DMS79 (cell line): ENCODE measurements around the gene CCDC47.
"Not testable (repeated sequence)": the region's sequence is repeated elsewhere in the genome, so short reads cannot be mapped to it uniquely, and the experiment has no call there.

ENCODE experiments used
- DNase-seq: peaks from one replicate; lab custom pipeline; 2025; lab: John Stamatoyannopoulos, UW

The CCDC47 gene

GRCh38 chr17:63773272-63774140 is at the start of gene CCDC47:
Gene CCDC47 (minus strand): TSS chr17:63773597. CDS start chr17:63766175, 7,422 bp downstream.
- peak; percentile 87 for DNase-seq

GRCh38 chr17:63822537-63822936 is 49.1 kb upstream of the CCDC47 start:
- DNase-seq: no peak

DNA sequence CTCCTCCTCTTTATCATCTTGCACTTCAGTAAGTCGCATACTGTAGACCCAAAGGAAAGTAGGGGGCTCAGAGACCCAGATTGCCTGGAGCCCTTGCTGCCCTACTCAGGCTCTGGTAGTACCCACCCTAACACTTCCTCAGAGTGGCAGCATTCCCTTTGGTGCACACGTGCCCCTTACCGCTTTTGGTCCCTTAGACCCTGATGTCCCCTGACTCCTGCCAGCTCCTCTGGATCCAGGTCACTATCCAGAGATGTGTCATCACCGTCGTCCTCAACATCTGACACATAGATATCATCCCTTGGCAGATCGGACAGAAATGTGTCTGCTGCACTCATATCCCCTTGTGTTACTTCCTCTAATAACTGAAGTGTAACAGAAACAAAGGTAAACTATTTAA is 48.4 kb upstream of the CCDC47 start:
- DNase-seq: no peak

DNA sequence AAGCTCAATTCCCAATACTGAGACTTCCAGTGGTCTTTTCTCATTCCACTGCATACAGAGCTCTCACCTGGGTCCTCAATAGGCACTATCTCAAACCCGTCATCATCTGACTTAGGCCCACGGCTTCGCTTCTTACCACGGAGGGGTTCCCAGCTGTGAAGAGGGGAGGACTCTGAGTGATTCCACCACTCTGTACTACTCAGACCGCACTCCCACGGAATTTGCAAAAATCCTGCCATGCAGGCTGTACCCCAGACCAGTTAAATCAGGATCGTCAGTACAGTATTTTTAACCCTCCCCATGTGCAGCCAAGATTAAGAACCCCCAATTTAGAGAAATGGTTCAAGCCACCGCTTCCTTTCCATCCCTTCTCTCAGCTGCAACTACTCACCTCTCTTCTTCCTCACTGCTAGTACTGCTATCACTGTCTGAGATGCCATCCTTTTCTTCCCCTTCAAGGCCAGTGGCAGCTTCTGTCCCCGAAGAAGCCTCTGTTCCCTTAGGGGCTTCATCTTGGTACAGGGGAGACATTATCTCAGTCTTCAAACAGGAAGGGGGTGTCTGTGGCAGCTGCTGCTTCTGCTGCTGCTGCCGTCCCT is 47.7 kb upstream of the CCDC47 start:
- DNase-seq: no peak

DNA sequence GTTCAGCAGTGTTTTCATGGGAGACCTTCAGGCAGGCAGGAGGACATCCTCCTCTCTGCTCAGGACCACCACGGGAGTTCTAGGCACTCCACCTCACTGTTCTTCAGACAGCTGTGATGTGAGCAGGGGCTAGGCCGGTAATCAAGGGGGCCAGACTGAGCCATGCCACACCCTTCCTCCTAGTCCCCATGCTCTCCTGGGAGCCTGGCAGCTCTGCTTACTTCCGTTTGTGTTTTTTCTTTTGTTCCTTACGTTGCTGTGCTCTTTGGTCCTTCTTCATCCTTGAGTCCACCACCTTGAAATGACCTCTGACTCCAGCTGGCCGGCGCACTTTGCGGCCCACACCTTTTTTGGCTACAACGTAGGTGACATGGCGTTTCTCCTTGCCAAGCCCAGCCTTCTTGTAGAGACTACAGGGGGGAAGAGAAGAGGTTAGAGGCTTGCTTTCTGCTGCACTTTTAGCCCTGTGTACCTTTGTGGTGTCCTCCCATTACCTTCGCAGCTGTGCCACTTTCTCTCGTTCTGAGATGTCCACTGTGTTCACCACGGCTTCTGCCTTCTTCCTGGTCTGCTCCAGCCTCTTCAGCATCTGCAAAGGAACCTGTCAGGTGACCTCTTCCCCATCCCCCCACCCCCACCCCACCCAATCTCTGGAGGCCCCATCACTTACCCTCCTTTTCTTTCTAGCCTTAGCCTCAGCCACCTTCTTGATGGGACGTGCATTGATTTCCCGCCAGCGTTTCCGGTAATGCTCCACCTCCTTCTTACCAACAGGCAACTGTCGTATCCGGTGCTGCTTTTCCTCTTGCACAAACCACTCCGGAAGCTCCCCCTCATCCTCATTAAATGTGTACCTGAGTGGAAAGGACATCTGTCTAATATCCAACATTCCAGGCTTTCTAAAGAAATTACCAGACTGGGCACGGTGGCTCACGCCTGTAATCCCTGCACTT is 46.5 kb upstream of the CCDC47 start:
- DNase-seq: no peak

GRCh38 chr17:63819131-63819530 is 45.7 kb upstream of the CCDC47 start:
- DNase-seq: no peak

GRCh38 chr17:63817736-63818385 is 44.5 kb upstream of the CCDC47 start:
- DNase-seq: no peak

- DNase-seq: no peak
These were observed 43.3 kb upstream of the CCDC47 start for GRCh38 chr17:63816669-63817068.

GRCh38 chr17:63816123-63816522 is 42.7 kb upstream of the CCDC47 start:
- DNase-seq: no peak

DNA sequence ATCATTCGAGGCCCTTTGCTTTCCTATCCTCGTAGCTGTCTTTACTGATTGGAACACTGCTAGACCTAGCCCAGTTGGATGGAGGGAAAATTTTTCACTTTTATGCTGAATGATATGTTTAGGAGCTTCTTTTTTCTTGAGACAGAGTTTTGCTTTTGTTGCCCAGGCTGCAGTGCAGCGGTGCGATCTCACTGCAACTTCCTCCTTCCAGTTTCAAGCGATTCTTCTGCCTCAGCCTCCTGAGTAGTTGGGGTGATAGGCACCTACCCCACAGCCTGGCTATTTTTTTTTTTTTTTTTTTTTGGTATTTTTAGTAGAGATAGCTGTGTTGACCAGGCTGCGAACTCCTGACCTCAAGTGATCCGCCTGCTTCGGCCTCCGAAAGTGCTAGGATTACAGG is 36.6 kb upstream of the CCDC47 start:
- DNase-seq: no peak

DNA sequence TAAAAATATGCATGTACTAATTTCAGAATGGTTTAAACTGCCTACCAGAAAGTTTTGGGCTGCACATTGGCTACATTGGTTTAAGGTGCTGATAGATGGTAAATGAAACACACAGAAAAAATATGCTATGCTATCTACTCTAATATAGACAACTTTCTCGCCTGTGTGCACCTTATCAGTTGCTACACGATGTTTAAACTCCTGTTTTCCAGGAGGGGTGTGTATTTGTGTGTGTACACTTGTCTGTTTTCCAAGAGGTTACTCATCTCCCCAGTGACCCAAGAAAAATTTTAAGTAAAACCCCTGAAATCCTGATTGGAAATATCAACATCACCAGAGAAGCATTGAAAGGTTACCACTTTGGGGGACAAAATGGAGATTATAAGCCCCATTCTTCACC is 32.2 kb upstream of the CCDC47 start:
- DNase-seq: no peak

- DNase-seq: no peak
These were observed 30.9 kb upstream of the CCDC47 start for GRCh38 chr17:63804328-63804727.

GRCh38 chr17:63800783-63801182 is 27.4 kb upstream of the CCDC47 start:
- no peak for DNase-seq

GRCh38 chr17:63798572-63799106 is 25.2 kb upstream of the CCDC47 start:
- DNase-seq: no peak

GRCh38 chr17:63796375-63796774 is 23.0 kb upstream of the CCDC47 start:
- not testable (repeated sequence) for DNase-seq

GRCh38 chr17:63792055-63792729 is 18.8 kb upstream of the CCDC47 start:
- DNase-seq: no peak

DNA sequence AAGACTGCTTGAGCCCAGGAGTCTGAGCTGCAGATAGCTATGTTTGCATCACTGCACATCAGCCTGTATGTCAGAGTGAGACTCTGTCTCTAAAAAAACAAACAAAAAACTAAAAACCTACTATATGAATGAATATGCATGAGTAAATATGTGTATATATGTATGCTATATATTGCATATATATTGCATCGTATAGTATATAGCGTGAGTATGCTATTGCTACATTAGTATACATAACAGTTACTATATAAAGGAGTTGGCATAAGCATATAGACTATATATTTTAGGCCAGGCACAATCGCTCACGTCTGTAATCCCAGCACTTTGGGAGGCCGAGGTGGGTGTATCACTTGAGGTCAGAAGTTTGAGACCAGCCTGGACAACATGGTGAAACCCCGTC is 16.7 kb upstream of the CCDC47 start:
- DNase-seq: no peak

DNA sequence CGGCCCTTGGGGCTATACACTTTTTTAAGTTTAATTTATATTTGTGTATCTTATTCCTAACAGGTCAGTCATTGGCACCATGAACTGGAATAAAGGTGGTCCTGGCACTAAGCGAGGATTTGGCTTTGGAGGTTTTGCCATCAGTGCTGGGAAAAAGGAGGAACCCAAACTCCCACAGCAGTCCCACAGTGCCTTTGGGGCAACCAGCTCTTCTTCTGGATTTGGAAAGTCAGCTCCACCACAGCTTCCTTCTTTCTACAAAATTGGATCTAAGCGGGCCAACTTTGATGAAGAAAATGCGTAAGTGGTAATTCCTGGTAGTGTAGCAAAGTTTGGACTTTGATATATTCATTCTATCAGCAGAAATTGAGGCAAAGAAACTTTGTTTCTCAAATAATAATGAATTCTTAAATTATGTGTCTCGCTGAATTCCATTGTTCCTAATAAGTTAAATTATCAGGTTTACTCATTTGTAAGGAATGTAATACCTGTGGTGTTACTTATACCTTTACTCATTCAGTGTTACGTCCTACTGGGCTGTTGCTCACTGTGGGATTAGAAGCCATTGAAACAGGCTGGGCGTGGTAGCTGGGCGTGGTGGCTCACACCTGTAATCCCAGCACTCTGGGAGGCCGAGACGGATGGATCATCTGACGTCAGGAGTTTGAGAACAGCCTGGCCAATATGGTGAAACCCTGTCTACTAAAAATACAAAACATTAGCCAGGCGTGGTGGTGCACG is 13.7 kb upstream of the CCDC47 start:
- DNase-seq: no peak

GRCh38 chr17:63786117-63786516 is 12.7 kb upstream of the CCDC47 start:
- DNase-seq: no peak

GRCh38 chr17:63785556-63785955 is 12.2 kb upstream of the CCDC47 start:
- no peak for DNase-seq
